Measurements from ENCODE around the gene PLAGL2.
"Not testable (repeated sequence)": the region's sequence is repeated elsewhere in the genome, so short reads cannot be mapped to it uniquely, and the experiment has no call there.

PLAGL2 gene

GRCh38 chr20:32203356-32204204 lies 4.0 kb downstream of the PLAGL2 start:
- peak; percentile 52 for DNase-seq

GRCh38 chr20:32201977-32202363 lies 5.6 kb downstream of the PLAGL2 start:
- DNase-seq: no peak

GRCh38 chr20:32201296-32201976 lies 6.1 kb downstream of the PLAGL2 start:
- DNase-seq: no peak

- DNase-seq: no peak
Measured at GRCh38 chr20:32199006-32199405, 8.5 kb downstream of the PLAGL2 start.

GRCh38 chr20:32197136-32197535 lies 10.4 kb downstream of the PLAGL2 start:
- not testable (repeated sequence) for DNase-seq

- not testable (repeated sequence) for DNase-seq
Measured at GRCh38 chr20:32196613-32197012, 10.9 kb downstream of the PLAGL2 start.

- DNase-seq: peak; percentile 62
Measured at GRCh38 chr20:32195581-32195980, 12.0 kb downstream of the PLAGL2 start.

GRCh38 chr20:32193996-32194395 lies 13.5 kb downstream of the PLAGL2 start:
- no peak for DNase-seq

- not testable (repeated sequence) for DNase-seq
Measured at GRCh38 chr20:32193336-32193735, 14.2 kb downstream of the PLAGL2 start.

GRCh38 chr20:32192698-32193097 lies 14.8 kb downstream of the PLAGL2 start:
- no peak for DNase-seq

GRCh38 chr20:32191873-32192272 lies 15.7 kb downstream of the PLAGL2 start:
- DNase-seq: no peak

- no peak for DNase-seq
Measured at GRCh38 chr20:32191422-32191821, 16.1 kb downstream of the PLAGL2 start.

- DNase-seq: no peak
Measured at GRCh38 chr20:32190616-32191415, 16.7 kb downstream of the PLAGL2 start.

- no peak for DNase-seq
Measured at GRCh38 chr20:32189691-32190615, 17.6 kb downstream of the PLAGL2 start.

GRCh38 chr20:32189123-32189410 lies 18.5 kb downstream of the PLAGL2 start:
- no peak for DNase-seq

GRCh38 chr20:32188376-32189122 lies 19.0 kb downstream of the PLAGL2 start:
- DNase-seq: no peak

GRCh38 chr20:32186506-32186905 lies 21.0 kb downstream of the PLAGL2 start:
- no peak for DNase-seq

- DNase-seq: no peak
Measured at GRCh38 chr20:32184961-32185603, 22.5 kb downstream of the PLAGL2 start.

- DNase-seq: no peak
Measured at GRCh38 chr20:32183947-32184635, 23.5 kb downstream of the PLAGL2 start.

- DNase-seq: no peak
Measured at GRCh38 chr20:32181606-32182005, 25.9 kb downstream of the PLAGL2 start.

- DNase-seq: no peak
Measured at GRCh38 chr20:32179934-32180333, 27.6 kb downstream of the PLAGL2 start.
